Posterior cingulate gyrus (tissue), 11 donors: Measurements from ENCODE around the gene HMGB3.
"Not testable (repeated sequence)": the region's sequence is repeated elsewhere in the genome, so short reads cannot be mapped to it uniquely, and the experiment has no call there.

Source experiments
- DNase-seq, 10 donors: peaks; one replicate each; pipeline versions ENCODE4 v3.0.0 to v3.0.0-alpha.2; 2020 to 2021; ENCODE audit warnings: mixed read lengths in 3 of 10
- intact Hi-C: fragments of 100-400 bp; cut with DNase I; formaldehyde crosslinking; loops from one replicate; pipeline ENCODE4 v1.15.1; 2023

The HMGB3 gene

DNA sequence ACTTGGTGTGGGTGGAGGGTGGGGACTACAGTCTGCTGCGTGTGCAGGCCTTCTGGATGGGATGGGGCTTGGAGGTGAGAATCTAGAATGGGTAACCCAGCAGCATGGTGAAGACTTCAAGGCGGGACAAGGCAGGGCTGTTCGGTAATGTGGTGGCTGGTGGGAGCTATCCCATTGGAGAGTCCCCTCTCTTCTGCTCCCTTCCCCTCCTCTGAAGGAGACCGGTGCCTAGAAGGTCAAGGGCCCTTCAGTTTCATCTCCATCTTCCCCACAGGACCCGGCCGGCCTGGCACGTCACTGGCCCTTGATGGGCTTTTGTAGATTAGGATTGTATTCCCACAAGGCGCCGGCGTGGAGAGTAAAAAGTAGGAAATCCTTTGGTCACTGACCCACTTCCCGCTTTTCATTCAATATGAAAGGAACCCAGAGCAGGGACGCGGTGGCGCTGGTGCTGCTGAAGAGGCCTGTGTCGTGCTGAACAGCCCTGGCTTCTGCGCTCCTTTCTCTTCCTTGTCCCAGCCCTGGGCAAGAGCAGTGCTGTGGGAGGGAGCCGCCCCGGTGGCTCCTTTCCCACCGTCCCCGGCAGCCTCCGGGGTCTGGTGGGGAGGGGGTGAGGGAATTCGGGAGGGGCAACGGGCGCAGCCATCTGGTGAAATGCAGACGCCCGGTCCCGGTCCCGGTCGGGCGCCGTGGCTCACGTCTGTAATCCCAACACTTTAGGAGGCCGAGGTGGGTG, 7.3 kb upstream of the HMGB3 start:
- intact Hi-C loops = no loop called here
- DNase-seq = peak in 1 of 10 donors; percentile 54

- intact Hi-C loops = no loop called here
- peak in 1 of 10 donors; percentile 59 for DNase-seq
Observed at GRCh38 chrX:150977411-150978162, 5.5 kb upstream of the HMGB3 start.

GRCh38 chrX:150980186-150980585, 2.9 kb upstream of the HMGB3 start:
- intact Hi-C loops = loop anchor here (10.0 kb wide), 1 partner anchor 85 kb away; the partner anchor contains the start of gene CD99L2
- no peak for DNase-seq

- intact Hi-C loops = loop anchor here (10.0 kb wide), 1 partner anchor 86 kb away; the partner anchor contains the start of gene CD99L2
- peak in 1 of 10 donors; percentile 26 for DNase-seq
Observed at GRCh38 chrX:150980711-150981110, 2.4 kb upstream of the HMGB3 start.

GRCh38 chrX:150982235-150982787, 824 bp upstream of the HMGB3 start:
- peak in 1 of 10 donors; percentile 33 for DNase-seq
- intact Hi-C loops = loop anchor here (10.0 kb wide), 1 partner anchor 88 kb away; the partner anchor contains the start of gene CD99L2

- intact Hi-C loops = loop anchor here (10.0 kb wide), 1 partner anchor 89 kb away; the partner anchor contains the start of gene CD99L2
- peak in 1 of 10 donors; percentile 29 for DNase-seq
Observed at GRCh38 chrX:150983521-150984168, 510 bp downstream of the HMGB3 start.

- intact Hi-C loops = loop anchor here (10.0 kb wide), 1 partner anchor 89 kb away; the partner anchor contains the start of gene CD99L2
- peak in 1 of 10 donors; percentile 47 for DNase-seq
Observed at GRCh38 chrX:150984169-150984824, 1.2 kb downstream of the HMGB3 start.

DNA sequence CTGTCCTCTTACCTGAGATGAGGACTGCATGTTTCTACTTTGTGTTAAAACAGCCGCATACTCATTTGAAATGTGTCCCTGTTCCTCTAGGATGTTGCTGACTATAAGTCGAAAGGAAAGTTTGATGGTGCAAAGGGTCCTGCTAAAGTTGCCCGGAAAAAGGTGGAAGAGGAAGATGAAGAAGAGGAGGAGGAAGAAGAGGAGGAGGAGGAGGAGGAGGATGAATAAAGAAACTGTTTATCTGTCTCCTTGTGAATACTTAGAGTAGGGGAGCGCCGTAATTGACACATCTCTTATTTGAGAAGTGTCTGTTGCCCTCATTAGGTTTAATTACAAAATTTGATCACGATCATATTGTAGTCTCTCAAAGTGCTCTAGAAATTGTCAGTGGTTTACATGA, 4.6 kb downstream of the HMGB3 start:
- intact Hi-C loops = loop anchor here (10.0 kb wide), 1 partner anchor 93 kb away; the partner anchor contains the start of gene CD99L2
- DNase-seq = not testable (repeated sequence)

DNA sequence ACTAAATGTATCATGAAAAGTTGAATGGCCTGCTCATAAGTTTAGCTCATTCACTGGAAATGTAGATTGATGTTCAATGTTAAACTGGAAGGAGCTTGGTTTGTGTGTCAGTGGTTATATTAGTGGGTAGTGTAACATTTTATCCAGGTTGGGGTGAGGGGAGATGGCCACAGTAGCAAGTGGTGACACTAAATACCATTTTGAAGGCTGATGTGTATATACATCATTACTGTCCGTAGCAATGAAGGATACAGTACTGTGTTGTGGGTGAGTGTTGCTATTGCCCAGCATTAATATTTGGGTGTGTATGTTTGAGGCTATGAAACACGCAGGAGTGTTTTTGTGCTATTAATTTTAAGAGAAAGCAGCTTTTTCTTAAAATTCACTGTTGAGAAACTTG, 6.3 kb downstream of the HMGB3 start:
- intact Hi-C loops = loop anchor here (10.0 kb wide), 1 partner anchor 95 kb away; the partner anchor contains the start of gene CD99L2
- no peak for DNase-seq

- intact Hi-C loops = no loop called here
- DNase-seq = peak in 1 of 10 donors; percentile 20
Observed at GRCh38 chrX:150990910-150991309, 7.8 kb downstream of the HMGB3 start.

GRCh38 chrX:151000861-151001331, 17.8 kb downstream of the HMGB3 start:
- intact Hi-C loops = loop anchor here (5.0 kb wide), 1 partner anchor 229 kb away; no protein-coding TSS in a partner anchor

GRCh38 chrX:151004085-151004484, 20.9 kb downstream of the HMGB3 start:
- intact Hi-C loops = loop anchor here (5.0 kb wide), 1 partner anchor 232 kb away; no protein-coding TSS in a partner anchor
- DNase-seq = no peak

More at GRCh38 chrX:151000861-151001331, 17.8 kb downstream of the HMGB3 start:
- DNase-seq = no peak

DNA sequence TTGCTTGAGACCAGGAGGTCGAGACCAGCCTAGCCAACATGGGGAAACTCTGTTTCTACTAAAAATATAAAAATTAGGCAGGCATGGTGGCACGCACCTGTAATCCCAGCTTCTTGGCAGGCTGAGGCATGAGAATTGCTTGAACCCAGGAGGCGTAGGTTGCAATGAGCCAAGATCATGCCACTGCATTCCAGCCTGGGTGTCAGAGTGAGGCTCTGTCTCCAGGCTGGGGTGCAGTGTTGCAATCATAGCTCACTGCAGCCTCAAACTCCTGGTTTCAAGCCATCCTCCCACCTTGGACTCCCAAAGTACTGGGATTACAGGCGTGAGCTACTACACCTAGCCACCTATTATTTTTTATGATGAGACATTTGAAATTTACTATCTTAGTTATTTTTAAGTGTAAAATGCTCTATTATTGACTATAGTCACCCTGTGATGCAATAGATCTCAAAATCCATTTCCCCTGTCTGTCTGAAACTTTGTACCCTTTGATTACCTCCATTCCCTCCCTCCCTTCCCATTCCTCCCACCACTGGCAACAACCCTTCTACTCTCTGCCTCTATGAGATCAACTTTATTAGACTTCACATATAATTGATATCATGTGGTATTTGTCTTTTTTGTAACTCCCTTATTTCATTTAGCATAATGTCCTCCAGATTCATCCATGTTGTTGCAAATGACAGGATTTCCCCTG, 23.4 kb downstream of the HMGB3 start:
- DNase-seq = peak in 1 of 10 donors; percentile 10
- intact Hi-C loops = no loop called here

DNA sequence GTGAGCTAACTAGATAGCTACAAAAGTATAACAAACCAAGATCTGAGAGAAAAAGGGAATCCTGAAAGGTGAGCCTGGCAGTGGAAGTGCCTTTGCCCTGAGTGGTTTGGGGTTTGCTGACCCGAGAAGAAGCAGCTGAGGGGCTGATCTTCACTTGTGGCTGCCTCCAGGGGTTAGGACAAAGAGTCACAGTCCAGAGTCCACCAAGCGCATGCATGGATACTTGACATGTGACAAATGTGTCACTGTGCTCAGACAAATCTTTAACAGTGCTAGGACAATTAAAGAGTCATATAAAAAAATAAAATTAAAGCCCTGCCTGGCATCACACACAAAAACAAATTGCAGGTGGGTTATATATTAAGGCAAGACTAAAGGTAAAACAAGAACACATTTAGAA, 26.4 kb downstream of the HMGB3 start:
- no peak for DNase-seq
- intact Hi-C loops = no loop called here

GRCh38 chrX:151013164-151013743, 30.1 kb downstream of the HMGB3 start:
- DNase-seq = peak in 1 of 10 donors; percentile 61
- intact Hi-C loops = no loop called here

GRCh38 chrX:151015684-151016083, 32.5 kb downstream of the HMGB3 start:
- intact Hi-C loops = no loop called here
- DNase-seq = no peak

DNA sequence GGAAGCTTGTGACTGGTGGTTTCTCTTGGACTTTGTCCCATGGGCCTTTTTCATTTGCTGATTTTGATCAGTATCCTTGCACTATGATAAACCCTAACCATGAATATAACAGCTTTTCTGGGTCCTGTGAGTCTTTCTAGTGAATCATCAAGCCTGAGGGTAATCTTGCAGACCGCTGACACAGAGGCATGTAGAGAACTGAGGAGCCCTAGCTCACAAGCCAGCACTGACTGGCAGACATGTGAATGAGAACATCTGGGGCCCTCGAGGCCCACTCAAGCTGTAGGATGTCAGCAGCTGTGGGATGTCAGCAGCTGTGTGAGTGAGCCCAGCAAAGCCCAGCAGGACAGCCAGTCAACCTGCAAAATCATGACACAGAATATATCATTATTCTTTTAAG, 36.7 kb downstream of the HMGB3 start:
- DNase-seq = no peak
- intact Hi-C loops = no loop called here

GRCh38 chrX:151030845-151031244, 47.7 kb downstream of the HMGB3 start:
- intact Hi-C loops = no loop called here
- DNase-seq = no peak
